ENCODE measurements around the gene PRKAR2B.

DNA sequence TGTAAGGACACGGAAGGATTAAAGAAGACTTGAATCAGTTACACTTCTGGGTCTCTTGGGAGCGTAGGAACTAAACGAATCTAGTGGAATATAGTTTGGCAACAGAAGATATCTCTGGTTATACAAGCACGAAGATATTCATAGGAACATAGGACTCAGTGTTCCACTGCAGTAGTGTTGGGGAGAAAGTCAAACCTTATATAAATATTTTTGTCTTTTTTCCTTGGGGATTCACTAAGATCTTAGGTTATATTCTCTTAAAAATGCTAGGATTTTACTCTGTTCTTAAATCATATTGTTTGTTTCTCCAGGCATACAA is 21.4 kb downstream of the PRKAR2B start:
- TF ChIP-seq, protein P1, sequence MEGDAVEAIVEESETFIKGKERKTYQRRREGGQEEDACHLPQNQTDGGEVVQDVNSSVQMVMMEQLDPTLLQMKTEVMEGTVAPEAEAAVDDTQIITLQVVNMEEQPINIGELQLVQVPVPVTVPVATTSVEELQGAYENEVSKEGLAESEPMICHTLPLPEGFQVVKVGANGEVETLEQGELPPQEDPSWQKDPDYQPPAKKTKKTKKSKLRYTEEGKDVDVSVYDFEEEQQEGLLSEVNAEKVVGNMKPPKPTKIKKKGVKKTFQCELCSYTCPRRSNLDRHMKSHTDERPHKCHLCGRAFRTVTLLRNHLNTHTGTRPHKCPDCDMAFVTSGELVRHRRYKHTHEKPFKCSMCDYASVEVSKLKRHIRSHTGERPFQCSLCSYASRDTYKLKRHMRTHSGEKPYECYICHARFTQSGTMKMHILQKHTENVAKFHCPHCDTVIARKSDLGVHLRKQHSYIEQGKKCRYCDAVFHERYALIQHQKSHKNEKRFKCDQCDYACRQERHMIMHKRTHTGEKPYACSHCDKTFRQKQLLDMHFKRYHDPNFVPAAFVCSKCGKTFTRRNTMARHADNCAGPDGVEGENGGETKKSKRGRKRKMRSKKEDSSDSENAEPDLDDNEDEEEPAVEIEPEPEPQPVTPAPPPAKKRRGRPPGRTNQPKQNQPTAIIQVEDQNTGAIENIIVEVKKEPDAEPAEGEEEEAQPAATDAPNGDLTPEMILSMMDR (IDR thresholded peaks at IDR 0.05): no peak
- no peak for TF ChIP-seq POLR2AphosphoS5 (IDR thresholded peaks at IDR 0.05)
- no peak for TF ChIP-seq POLR2A (IDR thresholded peaks at IDR 0.05)

All from prostate gland (tissue), 2 donors.